ENCODE data around the gene OAS3.

GRCh38 chr12:112987561-112987960, 49.3 kb downstream of the OAS3 start:
- TF ChIP-seq FOXM1 (IDR thresholded peaks at IDR 0.05; ENCODE audit: borderline replicate concordance) (no peak), ELF4 (IDR thresholded peaks at IDR 0.05) (no peak), FOXA1 (IDR thresholded peaks at IDR 0.05) (no peak), SP1 (IDR thresholded peaks at IDR 0.05) (no peak), TARDBP (IDR thresholded peaks at IDR 0.05) (no peak), L3MBTL2 (conservative IDR thresholded peaks at IDR 0.05) (no peak), ZNF384 (IDR thresholded peaks at IDR 0.05) (no peak), ARNT (IDR thresholded peaks at IDR 0.05) (no peak)

All from HEK293T (cell line).